Measurements from ENCODE around the gene NDE1.

DNA sequence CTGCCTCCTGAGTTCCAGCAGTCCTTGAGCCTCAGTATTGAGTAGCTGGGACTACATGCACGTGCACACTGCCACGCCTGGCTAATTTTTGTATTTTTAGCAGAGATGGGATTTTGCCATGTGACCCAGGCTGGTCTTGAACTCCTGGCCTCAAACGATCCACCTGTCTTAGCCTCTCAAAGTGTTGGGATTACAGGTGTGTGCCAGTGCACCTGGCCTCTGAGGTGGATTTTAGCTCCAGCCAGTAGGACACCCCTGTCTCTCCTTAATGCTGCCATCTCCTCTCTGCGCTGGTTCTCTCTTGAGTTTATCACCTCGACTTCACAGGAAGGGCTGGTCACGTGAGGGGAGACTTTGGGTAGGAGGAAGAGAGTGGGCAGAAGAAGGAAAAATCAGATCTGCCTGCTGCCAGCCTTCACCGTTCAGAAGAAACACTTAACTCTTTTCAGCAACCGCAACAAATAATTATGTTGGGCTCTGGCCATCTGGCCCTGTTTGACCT lies 55.1 kb downstream of the NDE1 start:
- TF ChIP-seq, protein P1, sequence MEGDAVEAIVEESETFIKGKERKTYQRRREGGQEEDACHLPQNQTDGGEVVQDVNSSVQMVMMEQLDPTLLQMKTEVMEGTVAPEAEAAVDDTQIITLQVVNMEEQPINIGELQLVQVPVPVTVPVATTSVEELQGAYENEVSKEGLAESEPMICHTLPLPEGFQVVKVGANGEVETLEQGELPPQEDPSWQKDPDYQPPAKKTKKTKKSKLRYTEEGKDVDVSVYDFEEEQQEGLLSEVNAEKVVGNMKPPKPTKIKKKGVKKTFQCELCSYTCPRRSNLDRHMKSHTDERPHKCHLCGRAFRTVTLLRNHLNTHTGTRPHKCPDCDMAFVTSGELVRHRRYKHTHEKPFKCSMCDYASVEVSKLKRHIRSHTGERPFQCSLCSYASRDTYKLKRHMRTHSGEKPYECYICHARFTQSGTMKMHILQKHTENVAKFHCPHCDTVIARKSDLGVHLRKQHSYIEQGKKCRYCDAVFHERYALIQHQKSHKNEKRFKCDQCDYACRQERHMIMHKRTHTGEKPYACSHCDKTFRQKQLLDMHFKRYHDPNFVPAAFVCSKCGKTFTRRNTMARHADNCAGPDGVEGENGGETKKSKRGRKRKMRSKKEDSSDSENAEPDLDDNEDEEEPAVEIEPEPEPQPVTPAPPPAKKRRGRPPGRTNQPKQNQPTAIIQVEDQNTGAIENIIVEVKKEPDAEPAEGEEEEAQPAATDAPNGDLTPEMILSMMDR (IDR thresholded peaks at IDR 0.05), result no peak
- TF ChIP-seq POLR2A (IDR thresholded peaks at IDR 0.05) (no peak), POLR2AphosphoS5 (IDR thresholded peaks at IDR 0.05; ENCODE audit: insufficient read depth in 1 of 2, low read depth in 1 of 2) (no peak)
